NCI-H1417 treated with DMSO at 0.1 percent for 48 hours (cell line): ENCODE data around the gene AGAP5.
A peak's percentile ranks its signal among the peaks of the same experiment; 100 is the strongest.

Experiments
- DNase-seq: peaks from one replicate; lab custom pipeline; 2025; lab: John Stamatoyannopoulos, UW

AGAP5 gene

GRCh38 chr10:73625884-73626752 lies 71.8 kb downstream of the AGAP5 start:
- peak; percentile 54 for DNase-seq

GRCh38 chr10:73625004-73625883 lies 72.7 kb downstream of the AGAP5 start:
- no peak for DNase-seq
